Measurements from ENCODE around the gene STXBP1.

- TF ChIP-seq CTCF (IDR thresholded peaks at IDR 0.05; ENCODE audit: borderline replicate concordance, extremely low read depth, low read length, poor library complexity, severe bottlenecking) (no peak), EZH2 (IDR thresholded peaks at IDR 0.05; ENCODE audit: borderline replicate concordance, low read depth, low read length, severe bottlenecking) (no peak)
Measured at GRCh38 chr9:127628758-127629467, 16.8 kb downstream of the STXBP1 start.

Data from DND-41 (cell line).